Neural cell (in vitro differentiated cells): ENCODE measurements around the gene MCFD2. TPM values are rescaled to one million over a fixed set of nuclear protein-coding genes. Genes with fewer than 3 reads are reported as not detected.

Experiments used
- H2AFZ ChIP-seq: fragments of 200-600, 300-800 bp; sonication (generic), shearing (Covaris generic); 2 replicates; pipeline ENCODE4 v1.6.0; 2014; ENCODE audit warnings: low read depth, mild to moderate bottlenecking, antibody characterized with exemption, low read length, moderate library complexity
- H3F3A ChIP-seq: fragments of 200-600 bp; shearing (Covaris generic); 2 replicates; pipeline ENCODE4 v1.6.1; 2016; ENCODE audit warnings: mild to moderate bottlenecking, moderate library complexity, mixed read lengths, antibody characterized with exemption, low read length; ENCODE audit not compliant: insufficient read depth, poor library complexity, severe bottlenecking
- H3K27ac ChIP-seq: fragments of 200-600, 300-800 bp; sonication (generic), shearing (Covaris generic); 2 replicates; pipeline ENCODE4 v1.5.1; 2014; ENCODE audit warnings: mild to moderate bottlenecking, low read length, moderate library complexity
- H3K27me3 ChIP-seq: fragments of 300-800, 200-600 bp; sonication (generic), shearing (Covaris generic); 2 replicates; pipeline ENCODE4 v1.6.0; 2014; ENCODE audit warnings: mild to moderate bottlenecking, low read depth, low read length, moderate library complexity; ENCODE audit not compliant: insufficient read depth
- H3K36me3 ChIP-seq: fragments of 300-800, 200-600 bp; sonication (generic), shearing (Covaris generic); 2 replicates; pipeline ENCODE4 v1.5.1; 2014; ENCODE audit warnings: mild to moderate bottlenecking, antibody characterized with exemption, low read length, moderate library complexity; ENCODE audit not compliant: insufficient read depth
- H3K4me2 ChIP-seq: fragments of 300-800, 200-600 bp; sonication (generic), shearing (Covaris generic); 2 replicates; pipeline ENCODE4 v1.6.0; 2014; ENCODE audit warnings: mild to moderate bottlenecking, low read length
- H3K4me3 ChIP-seq: fragments of 300-800, 200-600 bp; sonication (generic), shearing (Covaris generic); 2 replicates; pipeline ENCODE4 v1.5.1; 2014; ENCODE audit warnings: mild to moderate bottlenecking, low read length, moderate library complexity
- H3K79me2 ChIP-seq: fragments of 200-600 bp; shearing (Covaris generic); replicated peaks from 2 replicates; pipeline ENCODE4 v1.6.0; 2014; ENCODE audit warnings: mild to moderate bottlenecking, low read length, moderate library complexity; ENCODE audit not compliant: insufficient read depth
- H3K9ac ChIP-seq: fragments of 300-800, 200-600 bp; sonication (generic), shearing (Covaris generic); 2 replicates; pipeline ENCODE4 v1.6.1; 2016; ENCODE audit warnings: mild to moderate bottlenecking, low read length, mixed read lengths
- H3K9me2 ChIP-seq: fragments of 200-600 bp; shearing (Covaris generic); 2 replicates; pipeline ENCODE4 v1.6.1; 2016; ENCODE audit warnings: mild to moderate bottlenecking, low read length, mixed read lengths; ENCODE audit not compliant: insufficient read depth
- H3K9me3 ChIP-seq: fragments of 200-600, 300-800 bp; sonication (generic), shearing (Covaris generic); 2 replicates; pipeline ENCODE4 v1.6.1; 2016; ENCODE audit warnings: mild to moderate bottlenecking, mixed run types, low read length, moderate library complexity, mixed read lengths
- H4K20me1 ChIP-seq: fragments of 200-600 bp; shearing (Covaris generic); 2 replicates; pipeline ENCODE4 v1.6.1; 2016; ENCODE audit warnings: mild to moderate bottlenecking, mixed run types; ENCODE audit not compliant: insufficient read depth
- CTCF ChIP-seq: fragments of 450-650 bp; IDR thresholded peaks from 2 replicates; pipeline ENCODE4 v1.5.1; 2014; ENCODE audit warnings: antibody characterized with exemption, mild to moderate bottlenecking, moderate library complexity; ENCODE audit not compliant: poor library complexity, severe bottlenecking
- EP300 ChIP-seq: fragments of 450-650 bp; conservative IDR thresholded peaks from 2 replicates; pipeline ENCODE4 v1.6.1; 2014; ENCODE audit warnings: antibody characterized with exemption, mild to moderate bottlenecking, moderate library complexity; ENCODE audit not compliant: poor library complexity, severe bottlenecking
- EZH2 ChIP-seq: fragments of 200-600, 300-800 bp; shearing (Covaris generic), sonication (generic); IDR thresholded peaks from 2 replicates; pipeline ENCODE4 v1.6.1; 2014; ENCODE audit warnings: antibody characterized with exemption, low read length, borderline replicate concordance, mild to moderate bottlenecking; ENCODE audit not compliant: insufficient read depth, poor library complexity, severe bottlenecking
- MXI1 ChIP-seq: fragments of 450-650 bp; conservative IDR thresholded peaks from 2 replicates; pipeline ENCODE4 v1.6.1; 2014; ENCODE audit warnings: antibody characterized with exemption, mild to moderate bottlenecking; ENCODE audit not compliant: poor library complexity, severe bottlenecking
- POLR2AphosphoS5 ChIP-seq: IDR thresholded peaks from 2 replicates; pipeline ENCODE4 v1.6.1; 2012
- RAD21 ChIP-seq: fragments of 450-650 bp; conservative IDR thresholded peaks from 2 replicates; pipeline ENCODE4 v1.6.1; 2014; ENCODE audit warnings: antibody characterized with exemption, mild to moderate bottlenecking, moderate library complexity
- REST ChIP-seq: IDR thresholded peaks from 2 replicates; pipeline ENCODE4 v1.6.1; 2012; ENCODE audit warnings: borderline replicate concordance
- SMC3 ChIP-seq: fragments of 450-650 bp; conservative IDR thresholded peaks from 2 replicates; pipeline ENCODE4 v1.6.1; 2014; ENCODE audit warnings: antibody characterized with exemption, mild to moderate bottlenecking, moderate library complexity; ENCODE audit not compliant: poor library complexity
- TAF1 ChIP-seq: IDR thresholded peaks from 2 replicates; pipeline ENCODE4 v1.6.1; 2012; ENCODE audit warnings: low read depth
- polyA plus RNA-seq: library from polyadenylated mRNA; depleted of rRNA; stranded (reverse); fragments of >200 nt; gene quantifications from 2 replicates; pipeline ENCODE4 v1.2.3, GENCODE V29; 2014

MCFD2 gene
- polyA plus RNA-seq, 1 donor from 2014 or later: 78.8 TPM

- no peaks in the 10 kb centered on the region for H3K36me3 ChIP-seq
- H3K4me3 ChIP-seq: no peak overlapping the region
- no peaks in the 10 kb centered on the region for H3F3A ChIP-seq
- no peaks in the 10 kb centered on the region for H3K79me2 ChIP-seq
- no peak for TF ChIP-seq EP300
- no peak for TF ChIP-seq SMC3
- no peak for TF ChIP-seq CTCF
- no peak for TF ChIP-seq RAD21
- TF ChIP-seq TAF1: no peak
- no peak for TF ChIP-seq MXI1
- no peak for TF ChIP-seq EZH2
- TF ChIP-seq REST: no peak
- TF ChIP-seq POLR2AphosphoS5: no peak
- H3K4me2 ChIP-seq: no peak overlapping the region
- H3K27me3 ChIP-seq: no peaks in the 10 kb centered on the region
- no peaks in the 10 kb centered on the region for H4K20me1 ChIP-seq
- no peak overlapping the region for H3K27ac ChIP-seq
- H3K9me3 ChIP-seq: peaks cover 15% of the 10 kb centered on the region
- no peak overlapping the region for H2AFZ ChIP-seq
- no peaks in the 10 kb centered on the region for H3K9me2 ChIP-seq
- H3K9ac ChIP-seq: no peak overlapping the region
Measured at GRCh38 chr2:46926863-46927262, 11.3 kb upstream of the MCFD2 start.

DNA sequence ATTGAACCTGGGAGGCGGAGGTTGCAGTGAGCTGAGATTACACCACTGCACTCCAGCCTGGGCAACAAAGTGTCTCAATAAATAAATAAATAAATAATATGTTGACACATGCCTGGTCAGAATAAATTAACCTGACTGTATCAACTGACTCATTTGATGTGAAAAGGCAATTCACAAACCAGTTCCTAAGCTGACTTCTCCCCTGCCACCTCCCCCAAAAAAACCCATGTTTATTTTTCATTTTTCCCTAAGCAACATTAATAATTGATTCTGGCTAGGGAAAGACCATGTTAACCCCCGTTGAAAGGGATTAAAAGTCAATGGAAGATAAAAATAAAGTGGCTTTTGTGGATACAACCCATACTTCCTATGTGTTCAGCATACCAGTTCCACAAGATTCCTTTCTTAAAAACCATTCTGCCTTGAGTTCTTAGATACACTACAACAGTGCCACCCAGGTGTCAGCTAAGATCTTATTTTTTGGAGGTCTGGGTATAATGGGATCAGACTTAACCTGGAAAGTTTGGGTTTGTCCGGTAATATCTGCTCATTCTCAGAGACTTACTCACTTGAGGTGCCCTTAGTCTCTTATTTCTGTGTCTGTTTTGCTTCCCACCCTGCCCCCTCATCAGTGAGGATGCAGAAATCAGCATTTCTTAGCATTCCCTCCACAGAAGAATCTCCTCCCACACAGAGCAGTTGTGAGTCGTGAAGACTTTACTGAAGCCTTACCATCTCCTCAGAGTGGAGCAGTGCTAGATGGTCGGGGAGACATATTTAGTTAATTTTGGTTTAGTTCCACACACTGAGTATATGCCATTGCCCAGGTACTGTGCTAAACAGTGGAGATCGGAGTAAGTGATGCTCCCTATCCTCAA lies 10.1 kb upstream of the MCFD2 start:
- Histone ChIP-seq H3K9me2 (no peaks in the 10 kb centered on the region), H3K27ac (no peak overlapping the region), H3K79me2 (no peaks in the 10 kb centered on the region), H2AFZ (no peak overlapping the region), H3K27me3 (no peaks in the 10 kb centered on the region), H3K9ac (no peak overlapping the region), H3K4me2 (no peak overlapping the region), H3K4me3 (no peak overlapping the region), H4K20me1 (no peaks in the 10 kb centered on the region), H3K36me3 (no peaks in the 10 kb centered on the region), H3K9me3 (peaks cover 15% of the 10 kb centered on the region), H3F3A (no peaks in the 10 kb centered on the region)
- TF ChIP-seq EP300 (no peak), RAD21 (no peak), POLR2AphosphoS5 (no peak), TAF1 (no peak), MXI1 (no peak), EZH2 (no peak), CTCF (no peak), REST (no peak), SMC3 (no peak)
